Pulmonary artery endothelial cell (primary cell): ENCODE data around the gene L3HYPDH. TPM values are rescaled to one million over a fixed set of nuclear protein-coding genes. Genes with fewer than 3 reads are reported as not detected.

Experiments
- DNase-seq: peaks from one replicate; pipeline ENCODE4 v3.0.0-alpha.2; 2011; ENCODE audit warnings: low read depth, low spot score
- total RNA-seq: library from RNA; depleted of rRNA; stranded (reverse); fragments of >200 nt; gene quantifications from 2 replicates; pipeline ENCODE4 v1.2.3, GENCODE V29; 2014

The L3HYPDH gene
- total RNA-seq, 1 donor from 2014 or later = 35.5 TPM

GRCh38 chr14:59427653-59428580, 56.3 kb downstream of the L3HYPDH start:
- DNase-seq = no peak

DNA sequence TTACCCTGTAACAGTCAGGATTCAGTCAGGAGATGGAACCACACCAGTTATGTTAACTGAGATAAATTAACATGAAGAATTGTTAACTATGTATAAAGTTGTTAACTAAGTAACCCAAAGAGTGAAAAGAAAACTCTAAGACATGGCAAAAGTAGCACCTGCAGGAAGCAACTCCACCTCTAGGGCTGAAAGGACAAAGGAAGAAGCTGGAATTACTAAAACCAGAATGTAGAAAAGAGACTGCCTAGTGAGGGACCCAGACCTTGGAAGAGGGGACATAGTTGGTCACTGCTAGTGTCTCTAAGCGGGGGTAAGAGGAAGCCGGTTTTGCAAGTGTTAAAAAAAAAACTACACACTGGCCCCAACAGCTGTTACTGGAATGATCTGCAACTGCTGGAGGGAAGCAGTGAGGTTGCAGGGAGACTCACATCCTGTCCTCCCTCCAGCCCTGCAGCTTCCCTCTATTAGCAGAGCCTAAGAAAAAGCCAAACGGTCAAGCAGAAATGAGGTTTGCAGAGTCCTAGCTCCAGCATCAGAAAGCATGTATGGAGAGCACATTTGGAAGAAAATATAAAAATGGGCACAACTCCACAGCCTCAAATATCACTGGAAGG, 58.8 kb downstream of the L3HYPDH start:
- DNase-seq = no peak

DNA sequence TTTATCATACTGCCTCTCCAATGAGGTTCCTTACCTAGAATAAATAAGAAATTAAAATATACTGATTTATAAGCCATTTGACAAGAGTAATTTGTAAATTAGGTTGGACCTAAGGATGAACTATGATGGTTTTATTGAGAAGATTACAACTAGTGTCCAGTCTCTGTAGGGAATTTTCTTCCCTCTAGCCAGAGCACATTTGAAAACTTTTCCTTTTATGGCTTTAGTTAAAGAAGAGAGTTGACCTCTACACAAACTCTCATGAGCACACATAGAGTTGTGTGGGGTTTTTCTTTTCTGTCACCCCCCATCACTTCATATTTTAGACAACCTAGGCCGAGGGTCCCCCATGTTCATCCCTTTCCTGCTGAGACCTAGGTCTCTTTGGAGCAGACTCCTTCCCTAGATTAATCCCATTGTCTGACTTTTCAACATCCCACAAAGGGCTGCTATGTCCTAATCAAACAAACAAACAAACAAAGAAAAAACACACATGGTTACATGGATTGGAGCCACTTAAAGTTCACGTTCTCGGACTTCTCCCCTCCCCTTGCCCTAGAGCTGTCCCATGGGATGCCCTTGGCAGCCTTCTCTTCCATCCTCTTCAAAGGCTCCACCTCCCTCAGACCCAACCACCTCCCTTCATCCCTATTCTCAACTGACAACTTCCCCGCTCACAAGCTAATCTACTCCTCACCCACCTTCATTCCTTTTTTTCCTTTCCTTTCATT, 59.7 kb downstream of the L3HYPDH start:
- no peak for DNase-seq

Other genes starting within 250 kb of the L3HYPDH start
- 0.66 and 0.99 TPM in 2 replicates for gene GPR135, start 19.0 kb downstream of the L3HYPDH start, total RNA-seq
- gene JKAMP, start 109 bp upstream of the L3HYPDH start, total RNA-seq = 57.6 and 59.3 TPM in 2 replicates
- not detected in 2 replicates for gene CCDC175, start 92.4 kb upstream of the L3HYPDH start, total RNA-seq